HCT116 (cell line): Measurements from ENCODE around the gene MID1. TPM values are rescaled to one million over a fixed set of nuclear protein-coding genes. Genes with fewer than 3 reads are reported as not detected.

Experiments
- ATAC-seq: fragments of 200-7000 bp; cut with Tn5 transposase; 2 replicates; pipeline ENCODE4 v1.9.1; 2020; ENCODE audit warnings: mild to moderate bottlenecking, moderate library complexity
- BruUV-seq: library from RNA; stranded (reverse); fragments of 400-500 nt; replicated peaks from 2 replicates; lab custom pipeline; 2021; lab: Mats Ljungman, UMichigan
- CTCF ChIA-PET: fragments of 300-600 bp; sonication (Branson Sonifier 250); formaldehyde crosslinking; loops from one replicate; lab custom pipeline; 2021; ENCODE audit warnings: antibody characterized with exemption; lab: Charles Lee
- POLR2A ChIA-PET: fragments of 300-600, 350-600 bp; sonication (Branson Sonifier 250); formaldehyde crosslinking; loops from one replicate; lab custom pipeline; 2021; ENCODE audit warnings: antibody characterized with exemption; lab: Charles Lee
- RAD21 ChIA-PET, 2 experiments: fragments of 300-600 bp; sonication (Branson Sonifier 250); formaldehyde crosslinking; loops; one replicate each; lab custom pipeline; 2023; ENCODE audit warnings: low total read pairs in 2 of 2; ENCODE audit not compliant: uncharacterized antibody in 2 of 2, unreplicated experiment in 2 of 2, low non-redundant PET in 1 of 2; lab: Charles Lee
- DNase-seq: peaks from one replicate; pipeline ENCODE4 v3.0.0-alpha.2; 2010; ENCODE audit warnings: low read depth, low spot score
- H2AFZ ChIP-seq: fragments of 200-600 bp; shearing (Covaris generic), sonication (generic); 2 replicates; pipeline ENCODE4 v1.6.1; 2017; ENCODE audit warnings: low read depth, mixed run types, mixed read lengths, antibody characterized with exemption, low read length; ENCODE audit not compliant: poor library complexity, severe bottlenecking
- H3K27ac ChIP-seq: 2 replicates; pipeline ENCODE4 v1.5.1; 2012; ENCODE audit warnings: low read depth, low read length
- H3K27me3 ChIP-seq: fragments of 200-600 bp; sonication (generic); 2 replicates; pipeline ENCODE4 v1.6.1; 2016; ENCODE audit warnings: mixed run types, low read length, mixed read lengths; ENCODE audit not compliant: insufficient read depth
- H3K36me3 ChIP-seq, 2 experiments: fragments of 200-500 bp in 1 of 2; fragments of 200-600 bp in 1 of 2; sonication (Bioruptor generic) in 1 of 2; sonication (generic) in 1 of 2; 2 replicates each; pipeline versions ENCODE4 v1.5.1 to v1.6.1; 2014 to 2016; ENCODE audit warnings: low read length in 2 of 2, inconsistent platforms in 1 of 2, mixed read lengths in 1 of 2, mixed run types in 1 of 2; ENCODE audit not compliant: insufficient read depth in 2 of 2, control insufficient read depth in 1 of 2
- H3K4me1 ChIP-seq, 2 experiments: fragments of 200-600 bp in 1 of 2; sonication (generic) in 1 of 2; 2 replicates each; pipeline versions ENCODE4 v1.5.1 to v1.6.1; 2012 to 2017; ENCODE audit warnings: low read length in 2 of 2, inconsistent platforms in 1 of 2, mild to moderate bottlenecking in 1 of 2, mixed read lengths in 1 of 2, mixed run types in 1 of 2, moderate library complexity in 1 of 2; ENCODE audit not compliant: insufficient read depth in 2 of 2, control insufficient read depth in 1 of 2
- H3K4me2 ChIP-seq: fragments of 200-600 bp; sonication (generic); 2 replicates; pipeline ENCODE4 v1.6.1; 2017; ENCODE audit warnings: mixed run types, low read length, mixed read lengths
- H3K4me3 ChIP-seq, 2 experiments: fragments of 200-600 bp in 1 of 2; sonication (generic) in 1 of 2; replicated peaks in 1 of 2; 2 replicates each; pipeline ENCODE4 v1.5.1; 2011 to 2016; ENCODE audit warnings: low read length in 2 of 2, control low read depth in 1 of 2, low read depth in 1 of 2, mild to moderate bottlenecking in 1 of 2, mixed read lengths in 1 of 2, mixed run types in 1 of 2
- H3K79me2 ChIP-seq: fragments of 200-600 bp; sonication (generic); 2 replicates; pipeline ENCODE4 v1.6.1; 2017; ENCODE audit warnings: mild to moderate bottlenecking, mixed run types, low read length, moderate library complexity, mixed read lengths; ENCODE audit not compliant: insufficient read depth
- H3K9ac ChIP-seq: fragments of 200-600 bp; sonication (generic); 2 replicates; pipeline ENCODE4 v1.6.1; 2016; ENCODE audit warnings: low read length, mixed read lengths
- H3K9me2 ChIP-seq: fragments of 200-600 bp; sonication (generic), shearing (Covaris generic); 2 replicates; pipeline ENCODE4 v1.6.1; 2017; ENCODE audit warnings: mixed run types, mild to moderate bottlenecking, moderate library complexity; ENCODE audit not compliant: insufficient read depth
- H3K9me3 ChIP-seq, 2 experiments: fragments of 200-500 bp in 1 of 2; fragments of 200-600 bp in 1 of 2; sonication (Bioruptor generic) in 1 of 2; sonication (generic) in 1 of 2; 2 replicates each; pipeline ENCODE4 v1.6.1; 2014 to 2017; ENCODE audit warnings: low read length in 2 of 2, mixed read lengths in 2 of 2, inconsistent platforms in 1 of 2, low read depth in 1 of 2, mild to moderate bottlenecking in 1 of 2, mixed run types in 1 of 2, moderate library complexity in 1 of 2; ENCODE audit not compliant: control insufficient read depth in 1 of 2, insufficient read depth in 1 of 2
- H4K20me1 ChIP-seq: fragments of 200-600 bp; sonication (generic), shearing (Covaris generic); 2 replicates; pipeline ENCODE4 v1.6.1; 2017; ENCODE audit warnings: mixed run types, mild to moderate bottlenecking, moderate library complexity; ENCODE audit not compliant: insufficient read depth
- CBX3 ChIP-seq: IDR thresholded peaks from 2 replicates; pipeline ENCODE4 v1.6.1; 2012; ENCODE audit warnings: low read depth
- CEBPB ChIP-seq: IDR thresholded peaks from 2 replicates; pipeline ENCODE4 v1.6.1; 2012; ENCODE audit warnings: low read depth
- EGR1 ChIP-seq: IDR thresholded peaks from 2 replicates; pipeline ENCODE4 v1.6.1; 2012; ENCODE audit warnings: low read depth
- EZH2 ChIP-seq: fragments of 200-600 bp; sonication (generic); IDR thresholded peaks from 2 replicates; pipeline ENCODE4 v1.6.1; 2017; ENCODE audit warnings: antibody characterized with exemption, mixed run types
- FOSL1 ChIP-seq: IDR thresholded peaks from 2 replicates; pipeline ENCODE4 v1.6.1; 2012; ENCODE audit warnings: low read depth
- POLR2A ChIP-seq: IDR thresholded peaks from 2 replicates; pipeline ENCODE4 v1.7.0; 2011; ENCODE audit warnings: borderline replicate concordance; ENCODE audit not compliant: insufficient read depth, insufficient read length; ENCODE audit errors: extremely low read depth
- POLR2AphosphoS5 ChIP-seq: IDR thresholded peaks from 2 replicates; pipeline ENCODE4 v1.6.1; 2011; ENCODE audit warnings: mild to moderate bottlenecking, low read depth, low read length, moderate library complexity
- RAD21 ChIP-seq: IDR thresholded peaks from 2 replicates; pipeline ENCODE4 v1.6.1; 2012; ENCODE audit warnings: low read depth, mild to moderate bottlenecking
- REST ChIP-seq: IDR thresholded peaks from 2 replicates; pipeline ENCODE4 v1.6.1; 2012; ENCODE audit warnings: low read depth
- SIN3A ChIP-seq: IDR thresholded peaks from 2 replicates; pipeline ENCODE4 v1.6.1; 2012; ENCODE audit warnings: low read depth
- SP1 ChIP-seq: IDR thresholded peaks from 2 replicates; pipeline ENCODE4 v1.6.1; 2012; ENCODE audit warnings: low read depth
- ZNF274 ChIP-seq: fragments of 200-500 bp; sonication (Bioruptor generic); IDR thresholded peaks from 2 replicates; pipeline ENCODE4 v1.6.1; 2014; ENCODE audit warnings: mild to moderate bottlenecking, low read depth, low read length, inconsistent platforms
- intact Hi-C: fragments of 100-400 bp; cut with micrococcal nuclease; formaldehyde crosslinking; loops from 2 replicates; pipeline ENCODE4 v1.10.0; 2022
- total RNA-seq: library from RNA; stranded (reverse); gene quantifications from one replicate; pipeline ENCODE4 v1.2.1, GENCODE V29; 2021; ENCODE audit not compliant: unreplicated experiment
- TF ChIP-seq, protein P1 (sequence below): IDR thresholded peaks from 2 replicates; pipeline ENCODE4 v1.6.1; 2012
- TF ChIP-seq, protein P2 (sequence below): IDR thresholded peaks from 2 replicates; pipeline ENCODE4 v1.6.1; 2011; ENCODE audit warnings: mild to moderate bottlenecking, low read length, moderate library complexity; ENCODE audit not compliant: insufficient replicate concordance; ENCODE audit errors: extremely low read depth

The MID1 gene
- total RNA-seq, 1 experiment from 2014 or later: 48.8 TPM

DNA sequence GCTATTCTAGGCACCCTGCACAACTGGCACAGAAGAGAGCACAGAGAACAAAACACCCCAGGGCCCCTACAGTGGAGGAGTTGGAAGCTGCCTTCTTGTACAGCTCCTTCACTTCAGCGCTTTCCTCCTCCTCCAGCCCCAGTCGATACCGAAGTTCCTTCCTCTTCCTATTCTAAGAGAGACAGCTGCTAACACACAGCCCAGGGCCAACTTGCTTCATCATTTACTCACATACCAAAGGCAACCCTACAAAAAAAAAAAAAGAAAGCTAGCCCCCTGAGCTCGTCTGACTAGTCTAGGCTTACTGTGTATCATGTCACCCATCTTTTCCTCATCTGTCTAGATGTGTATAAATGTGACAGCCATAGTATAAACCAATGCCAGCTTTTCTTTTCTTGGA is 64.5 kb downstream of the MID1 start:
- no peak overlapping the region for H2AFZ ChIP-seq
- no peaks in the 10 kb centered on the region for H3K9me2 ChIP-seq
- no peak overlapping the region for H3K4me3 ChIP-seq
- ChIA-PET POLR2A (no interaction called here), CTCF (no interaction called here)
- TF ChIP-seq, protein P1, sequence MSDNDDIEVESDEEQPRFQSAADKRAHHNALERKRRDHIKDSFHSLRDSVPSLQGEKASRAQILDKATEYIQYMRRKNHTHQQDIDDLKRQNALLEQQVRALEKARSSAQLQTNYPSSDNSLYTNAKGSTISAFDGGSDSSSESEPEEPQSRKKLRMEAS: no peak
- TF ChIP-seq, protein P2, sequence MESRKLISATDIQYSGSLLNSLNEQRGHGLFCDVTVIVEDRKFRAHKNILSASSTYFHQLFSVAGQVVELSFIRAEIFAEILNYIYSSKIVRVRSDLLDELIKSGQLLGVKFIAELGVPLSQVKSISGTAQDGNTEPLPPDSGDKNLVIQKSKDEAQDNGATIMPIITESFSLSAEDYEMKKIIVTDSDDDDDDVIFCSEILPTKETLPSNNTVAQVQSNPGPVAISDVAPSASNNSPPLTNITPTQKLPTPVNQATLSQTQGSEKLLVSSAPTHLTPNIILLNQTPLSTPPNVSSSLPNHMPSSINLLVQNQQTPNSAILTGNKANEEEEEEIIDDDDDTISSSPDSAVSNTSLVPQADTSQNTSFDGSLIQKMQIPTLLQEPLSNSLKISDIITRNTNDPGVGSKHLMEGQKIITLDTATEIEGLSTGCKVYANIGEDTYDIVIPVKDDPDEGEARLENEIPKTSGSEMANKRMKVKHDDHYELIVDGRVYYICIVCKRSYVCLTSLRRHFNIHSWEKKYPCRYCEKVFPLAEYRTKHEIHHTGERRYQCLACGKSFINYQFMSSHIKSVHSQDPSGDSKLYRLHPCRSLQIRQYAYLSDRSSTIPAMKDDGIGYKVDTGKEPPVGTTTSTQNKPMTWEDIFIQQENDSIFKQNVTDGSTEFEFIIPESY: no peak
- TF ChIP-seq POLR2AphosphoS5 (no peak), SP1 (no peak), RAD21 (no peak), ZNF274 (no peak), SIN3A (no peak), EGR1 (no peak), EZH2 (no peak), FOSL1 (no peak), REST (no peak), CBX3 (no peak), CEBPB (no peak), POLR2A (no peak)
- TF ChIP-seq, all 23 proteins: peak for 0
- H4K20me1 ChIP-seq: no peaks in the 10 kb centered on the region
- no peaks in the 10 kb centered on the region for H3K9me3 ChIP-seq
- DNase-seq: no peak
- intact Hi-C loops: no loop called here
- no peak overlapping the region for H3K27ac ChIP-seq
- H3K4me1 ChIP-seq: no peaks in the 10 kb centered on the region
- H3K27me3 ChIP-seq: no peaks in the 10 kb centered on the region
- BruUV-seq: no TSS peak
- RAD21 ChIA-PET: no interaction called here
- no peak overlapping the region for H3K4me2 ChIP-seq
- H3K9ac ChIP-seq: no peak overlapping the region
- peaks cover 81% of the 10 kb centered on the region for H3K79me2 ChIP-seq
- H3K36me3 ChIP-seq: no peaks in the 10 kb centered on the region
- ATAC-seq: no peak
